VCaP (cell line): ENCODE measurements around the gene TMEM203.
A peak's percentile ranks its signal among the peaks of the same experiment; 100 is the strongest.

Experiments used
- H3K27ac ChIP-seq: fragments of 450-650 bp; 2 replicates; pipeline ENCODE4 v1.5.1; 2017
- CTCF ChIP-seq: fragments of 450-650 bp; conservative IDR thresholded peaks from 2 replicates; pipeline ENCODE4 v1.5.1; 2017; ENCODE audit warnings: mild to moderate bottlenecking, moderate library complexity

The TMEM203 gene

DNA sequence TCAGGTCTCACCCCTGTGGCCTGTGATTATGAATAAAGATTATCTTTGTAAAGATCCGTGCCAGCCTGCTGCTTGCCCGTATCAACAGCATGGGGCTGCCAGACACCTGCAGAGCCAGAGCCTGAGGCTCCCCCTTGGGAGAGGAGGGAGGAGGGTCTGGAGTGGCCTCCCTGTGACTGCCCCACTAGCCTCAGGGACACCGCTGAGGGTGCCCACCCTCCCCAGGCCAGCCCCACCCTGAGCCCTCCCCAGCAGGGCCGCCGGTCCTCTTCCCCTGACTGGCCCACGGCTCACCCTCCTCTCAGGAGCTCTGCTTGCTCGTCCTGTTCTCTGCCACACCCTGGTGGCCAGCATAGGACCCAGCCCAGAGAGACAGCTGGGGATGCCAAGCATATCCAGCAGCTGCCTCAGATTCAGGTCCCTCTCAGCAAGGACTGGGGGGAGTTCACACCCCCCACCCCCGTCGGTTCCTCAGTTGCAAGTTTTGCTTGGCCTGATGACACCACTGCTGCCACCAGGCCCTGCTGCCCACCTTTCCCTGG is 15.1 kb downstream of the TMEM203 start:
- H3K27ac ChIP-seq = peak overlapping the region; percentile 97
- TF ChIP-seq CTCF = peak; percentile 42

DNA sequence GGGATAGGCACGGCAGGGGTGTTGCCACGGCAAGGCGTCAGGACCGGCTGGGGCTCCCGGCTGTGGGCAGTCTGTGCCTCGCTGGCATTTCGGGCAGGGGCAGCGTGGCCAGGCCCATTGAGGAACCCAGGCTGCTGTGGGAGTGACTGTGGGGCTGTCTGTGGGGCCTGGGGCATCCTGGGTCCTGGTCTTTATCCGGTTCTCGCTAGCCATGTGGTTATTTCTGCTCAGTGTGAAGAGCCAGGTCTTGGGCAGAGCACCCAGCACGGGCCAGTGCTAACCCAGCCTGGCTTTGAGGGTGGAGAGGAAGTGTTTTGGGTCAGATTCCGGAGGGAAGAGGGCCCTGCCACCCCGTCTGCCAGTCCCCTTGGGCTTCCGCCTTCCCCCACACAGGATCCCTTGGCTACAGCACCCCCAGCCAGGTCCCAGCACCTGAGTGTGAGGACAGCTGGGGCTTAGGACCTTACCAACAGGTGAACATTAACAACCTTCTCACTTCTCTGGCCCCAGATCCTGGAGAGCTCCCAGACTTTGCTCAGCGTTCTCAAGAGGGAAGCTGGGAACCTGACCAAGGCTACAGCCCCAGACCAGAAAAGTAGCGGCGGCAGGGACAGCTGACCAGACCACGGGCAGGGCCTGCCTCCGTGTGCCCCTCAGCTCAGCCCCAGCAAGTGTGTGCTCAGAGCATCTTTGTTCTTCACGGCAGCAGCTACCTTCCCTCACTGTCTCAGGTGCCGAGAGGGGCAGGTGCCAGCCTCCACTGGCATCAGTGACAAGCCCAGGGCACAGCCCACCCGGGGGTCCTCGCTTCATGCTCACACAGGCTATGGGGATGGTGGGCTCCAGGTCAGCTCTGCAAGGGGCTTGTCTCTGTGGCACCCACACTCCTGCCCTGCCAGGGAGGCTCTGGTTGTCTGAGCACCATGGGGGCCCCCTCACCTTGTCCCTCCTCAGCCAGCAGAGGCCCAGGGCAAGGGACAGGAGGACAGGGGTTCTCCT is 15.9 kb downstream of the TMEM203 start:
- H3K27ac ChIP-seq = peak overlapping the region; percentile 97
- no peak for TF ChIP-seq CTCF

DNA sequence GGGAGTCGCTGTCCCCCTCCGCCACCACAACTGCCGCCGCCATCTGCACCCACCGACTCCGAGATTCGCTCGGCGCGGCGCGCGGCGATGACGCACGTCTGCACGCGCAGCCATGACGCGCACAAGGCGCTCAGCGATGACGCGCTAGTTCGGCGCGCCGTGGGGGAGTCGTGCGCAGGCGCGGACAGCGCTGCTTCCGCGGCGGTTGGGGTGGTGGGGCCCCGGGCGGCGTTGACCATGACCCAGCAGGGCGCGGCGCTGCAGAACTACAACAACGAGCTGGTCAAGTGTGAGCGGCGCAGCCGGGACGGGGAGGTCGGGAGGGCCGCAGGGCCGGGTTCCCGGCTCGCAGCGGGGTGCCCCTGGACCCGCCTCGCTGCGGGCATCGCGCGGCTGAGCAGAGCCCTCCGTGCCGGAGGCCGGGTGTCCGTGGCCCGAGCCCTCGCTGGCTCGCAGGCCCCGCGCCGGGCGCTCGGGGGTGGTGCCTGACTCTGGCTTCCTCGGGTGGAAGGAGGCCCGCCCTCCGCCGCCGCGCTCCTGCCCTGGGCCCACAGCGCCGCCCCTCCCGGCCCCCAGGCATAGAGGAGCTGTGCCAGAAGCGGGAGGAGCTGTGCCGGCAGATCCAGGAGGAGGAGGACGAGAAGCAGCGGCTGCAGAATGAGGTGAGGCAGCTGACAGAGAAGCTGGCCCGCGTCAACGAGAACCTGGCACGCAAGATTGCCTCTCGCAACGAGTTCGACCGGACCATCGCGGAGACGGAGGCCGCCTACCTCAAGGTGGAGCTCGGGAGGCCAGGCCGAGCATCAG is 16.8 kb downstream of the TMEM203 start, which contains the start of the genes ANAPC2 and SSNA1:
ANAPC2 (minus strand) TSS at position 71 of the 807 bp plus-strand sequence; CDS start at position 43, 28 bp downstream.
SSNA1 (plus strand) TSS at position 187 of the 807 bp plus-strand sequence; CDS start at position 238, 51 bp downstream.
- peak; percentile 52 for TF ChIP-seq CTCF
- peak within 1 kb of the TSS; percentile 97 for H3K27ac ChIP-seq

DNA sequence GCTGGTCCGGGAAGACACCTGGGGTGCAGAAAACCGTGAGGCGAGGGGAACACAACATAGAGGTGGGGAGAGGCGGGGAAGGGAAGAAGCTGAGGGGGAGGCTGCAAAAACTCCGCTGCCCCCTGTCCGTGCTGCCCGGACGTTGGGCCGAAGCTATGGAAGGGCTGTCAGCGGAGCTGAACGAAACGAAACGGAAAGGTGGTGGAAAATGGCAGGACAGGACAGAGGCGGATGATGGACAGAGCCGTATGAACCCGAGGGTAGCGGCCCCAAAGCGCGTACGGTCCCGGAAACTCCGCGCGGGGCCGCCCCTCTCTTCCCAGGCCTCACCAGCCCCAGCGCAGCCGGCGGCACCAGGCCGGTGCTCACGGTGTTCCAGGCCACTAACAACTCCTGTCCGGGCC is 17.4 kb downstream of the TMEM203 start:
- peak overlapping the region; percentile 97 for H3K27ac ChIP-seq
- no peak for TF ChIP-seq CTCF

- peak overlapping the region; percentile 97; the same call in 1 of the 2 replicates for H3K27ac ChIP-seq
- no peak for TF ChIP-seq CTCF
Observed at GRCh38 chr9:137187386-137187785, 18.1 kb downstream of the TMEM203 start.

DNA sequence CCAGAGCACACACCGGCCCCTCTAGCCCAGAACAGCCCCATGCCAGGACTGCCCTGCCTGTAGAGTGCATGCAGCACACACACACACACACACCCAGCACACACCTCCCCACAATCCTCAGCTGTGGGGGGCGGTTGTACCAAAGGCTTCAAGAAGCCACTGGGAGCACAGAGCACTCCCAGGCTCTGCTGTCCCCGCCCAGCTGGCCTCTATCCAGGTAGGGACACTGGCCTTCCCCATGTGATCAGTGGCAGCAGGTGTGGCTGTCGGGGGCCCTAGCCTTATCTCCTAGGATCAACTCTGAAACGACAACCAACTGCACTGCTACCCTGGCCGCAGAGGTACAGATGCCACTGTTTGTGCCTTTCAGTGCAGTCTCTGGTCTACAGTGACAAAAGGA is 19.1 kb downstream of the TMEM203 start:
- no peak for TF ChIP-seq CTCF
- peak overlapping the region; percentile 16; the same call in 1 of the 2 replicates for H3K27ac ChIP-seq
